K562 (cell line): ENCODE results near the gene EIF2AK3. TPM values are rescaled to one million over a fixed set of nuclear protein-coding genes. Genes with fewer than 3 reads are reported as not detected.

ENCODE experiments used
- BCL6 ChIP-seq: fragments of 250-450 bp; sonication (Bioruptor Pico); IDR thresholded peaks from 2 replicates; pipeline ENCODE4 v1.4.0; 2020
- CHCHD3 ChIP-seq: fragments of 250-450 bp; sonication (Bioruptor Pico); IDR thresholded peaks from 2 replicates; pipeline ENCODE4 v2.1.2; 2022; ENCODE audit warnings: mild to moderate bottlenecking
- DACH1 ChIP-seq: fragments of 450-650 bp; IDR thresholded peaks from 2 replicates; pipeline ENCODE4 v1.6.1; 2018; ENCODE audit not compliant: partially characterized antibody
- E2F6 ChIP-seq, 2 experiments: IDR thresholded peaks; 2 replicates each; pipeline ENCODE4 v1.6.1; 2011; ENCODE audit warnings: borderline replicate concordance in 1 of 2, control low read depth in 1 of 2, low read depth in 1 of 2, low read length in 1 of 2, mild to moderate bottlenecking in 1 of 2, mixed read lengths in 1 of 2, moderate library complexity in 1 of 2; ENCODE audit not compliant: insufficient read depth in 1 of 2, insufficient read length in 1 of 2, poor library complexity in 1 of 2, severe bottlenecking in 1 of 2; ENCODE audit errors: extremely low read depth in 1 of 2
- JUND ChIP-seq, 2 experiments: IDR thresholded peaks; 2 replicates in 1 of 2; 3 replicates in 1 of 2; pipeline ENCODE4 v1.6.1; 2011; ENCODE audit warnings: borderline replicate concordance in 2 of 2, low read depth in 2 of 2, low read length in 2 of 2, improper control_type of control experiment in 1 of 2, missing biosample characterization in 1 of 2, missing genetic modification characterization in 1 of 2, missing genetic modification reagents in 1 of 2
- KDM4B ChIP-seq, 2 experiments: fragments of 450-650 bp in 1 of 2; sonication (generic) in 1 of 2; IDR thresholded peaks; 2 replicates each; pipeline ENCODE4 v1.6.1; 2016 to 2017; ENCODE audit warnings: borderline replicate concordance in 2 of 2, antibody characterized with exemption in 1 of 2, low read depth in 1 of 2, mild to moderate bottlenecking in 1 of 2
- NR4A1 ChIP-seq, 2 experiments: fragments of 250-450 bp in 1 of 2; fragments of 450-650 bp in 1 of 2; sonication (Bioruptor Pico) in 1 of 2; IDR thresholded peaks; 2 replicates each; pipeline versions ENCODE4 v1.4.0 to v1.6.1; 2016 to 2020; ENCODE audit warnings: mild to moderate bottlenecking in 2 of 2, missing compliant biosample characterization in 1 of 2, missing genetic modification characterization in 1 of 2, moderate library complexity in 1 of 2
- OTX1 ChIP-seq: fragments of 450-650 bp; formaldehyde crosslinking; IDR thresholded peaks from 2 replicates; pipeline ENCODE4 v1.4.0; 2022; ENCODE audit warnings: mild to moderate bottlenecking
- PTTG1 ChIP-seq: fragments of 450-650 bp; IDR thresholded peaks from 2 replicates; pipeline ENCODE4 v1.6.1; 2016; ENCODE audit warnings: low read depth, mild to moderate bottlenecking, missing genetic modification characterization, missing compliant biosample characterization
- PYGO2 ChIP-seq: fragments of 450-650 bp; IDR thresholded peaks from 2 replicates; pipeline ENCODE4 v1.6.1; 2016; ENCODE audit warnings: mild to moderate bottlenecking, missing genetic modification characterization, moderate library complexity, missing compliant biosample characterization
- SMARCE1 ChIP-seq: fragments of 450-650 bp; IDR thresholded peaks from 2 replicates; pipeline ENCODE4 v1.7.1; 2016; ENCODE audit warnings: mild to moderate bottlenecking
- YY1 ChIP-seq, 3 experiments: IDR thresholded peaks; 2 replicates each; pipeline ENCODE4 v1.6.1; 2011; ENCODE audit warnings: low read length in 2 of 3, mild to moderate bottlenecking in 2 of 3, moderate library complexity in 2 of 3, borderline replicate concordance in 1 of 3, control low read depth in 1 of 3, low read depth in 1 of 3; ENCODE audit not compliant: insufficient read depth in 3 of 3, insufficient replicate concordance in 2 of 3, control insufficient read depth in 1 of 3, insufficient read length in 1 of 3; ENCODE audit errors: extremely low read depth in 1 of 3
- ZC3H8 ChIP-seq: fragments of 450-650 bp; IDR thresholded peaks from 2 replicates; pipeline ENCODE4 v1.6.1; 2017
- ZNF282 ChIP-seq: sonication (generic); formaldehyde crosslinking; IDR thresholded peaks from 2 replicates; pipeline ENCODE4 v1.8.1; 2023; ENCODE audit warnings: missing genetic modification reagents
- ZNF512 ChIP-seq: IDR thresholded peaks from 2 replicates; pipeline ENCODE4 v1.6.1; 2016; ENCODE audit warnings: missing genetic modification characterization, missing compliant biosample characterization
- polyA plus RNA-seq, 8 experiments: library from polyadenylated mRNA; depleted of rRNA in 4 of 8; stranded (reverse) in 5 of 8; unstranded in 3 of 8; fragments of >200 nt; fragmentation: Nextera tagmentation in 2 of 8; fragmentation: Illumina TruSeq in 1 of 8; extraction: Ambion mirVana in 2 of 8; extraction: Trizol in 1 of 8; gene quantifications; 2 replicates each; pipeline versions ENCODE4 v1.2.1 to v1.2.3, GENCODE V29; 2011 to 2014; ENCODE audit warnings: inconsistent platforms in 1 of 8, missing spikeins in 1 of 8
- total RNA-seq, 7 experiments: library from RNA; depleted of rRNA in 6 of 7; stranded (reverse); fragments of >200 nt in 6 of 7; fragmentation: Illumina TruSeq in 2 of 7; extraction: Trizol in 2 of 7; gene quantifications; 2 replicates each; pipeline versions ENCODE4 v1.2.1 to v1.2.3, GENCODE V29; 2011 to 2021; ENCODE audit warnings: low replicate concordance in 1 of 7
- TF ChIP-seq, protein P1 (sequence below): fragments of 450-650 bp; IDR thresholded peaks from 2 replicates; pipeline ENCODE4 v1.7.1; 2018; ENCODE audit warnings: mild to moderate bottlenecking, low read depth; ENCODE audit not compliant: partially characterized antibody
- TF ChIP-seq, protein P2 (sequence below): sonication (generic); formaldehyde crosslinking; IDR thresholded peaks from 2 replicates; pipeline ENCODE4 v1.5.0; 2020; ENCODE audit warnings: missing genetic modification reagents
- TF ChIP-seq, protein P3 (sequence below): conservative IDR thresholded peaks from 2 replicates; pipeline ENCODE4 v1.6.1; 2011; ENCODE audit warnings: low read depth, mild to moderate bottlenecking, low read length; ENCODE audit not compliant: control insufficient read depth

Gene EIF2AK3
- total and polyA plus RNA-seq, 9 of the 15 experiments (the other 6 are each of a cell fraction or from before 2014, with no cell fraction given): 1.7 to 11.6 (median 7.4) TPM

DNA sequence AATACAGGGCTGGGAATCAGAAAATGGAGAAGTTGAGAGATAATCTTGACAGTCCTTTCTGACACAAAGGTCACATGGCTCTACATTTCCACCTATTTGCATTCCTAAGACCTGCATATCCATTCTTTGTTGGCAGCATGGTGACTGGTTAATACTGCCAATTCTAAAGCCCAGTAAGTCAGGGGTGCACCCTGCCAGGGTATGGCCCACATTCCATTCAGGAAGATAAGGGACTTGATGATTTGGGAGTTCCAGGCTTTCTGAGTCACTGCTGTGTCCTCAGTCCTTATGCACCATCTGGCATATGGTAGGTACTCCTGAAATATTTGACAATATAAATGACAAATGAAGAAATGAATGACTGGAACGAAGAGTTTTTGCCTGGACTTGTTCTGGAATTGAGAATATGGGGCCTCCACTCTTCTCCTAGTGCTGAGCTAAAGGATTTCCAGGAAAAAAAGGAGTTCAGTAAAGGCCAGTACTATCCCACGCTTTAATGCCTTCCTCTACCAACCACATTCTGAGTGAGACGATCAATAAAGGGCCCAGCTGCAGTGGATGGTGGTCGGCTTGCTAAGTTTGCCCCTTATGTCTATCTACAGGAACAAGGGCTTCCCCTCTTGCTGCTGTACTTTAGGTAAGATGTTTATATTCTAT lies 31.7 kb upstream of the EIF2AK3 start (continued):
- no peak for TF ChIP-seq KDM4B (IDR thresholded peaks at IDR 0.05; ENCODE audit: borderline replicate concordance in 2 of 2, low read depth in 1 of 2)
- no peak for TF ChIP-seq NR4A1 (CRISPR knock-in tag; IDR thresholded peaks at IDR 0.05)
- TF ChIP-seq NR4A1 (tag; IDR thresholded peaks at IDR 0.05): peak; percentile 65; the same call in 1 of the 2 replicates
- TF ChIP-seq PTTG1 (tag): no peak
- TF ChIP-seq E2F6 (IDR thresholded peaks at IDR 0.05; ENCODE audit: borderline replicate concordance in 1 of 2, extremely low read depth in 1 of 2, insufficient read depth in 1 of 2, insufficient read length in 1 of 2, low read depth in 1 of 2, low read length in 1 of 2, poor library complexity in 1 of 2, severe bottlenecking in 1 of 2): no peak
- no peak for TF ChIP-seq ZNF282 (CRISPR knock-in tag)
- TF ChIP-seq ZNF512 (tag): no peak
- TF ChIP-seq, protein P1, sequence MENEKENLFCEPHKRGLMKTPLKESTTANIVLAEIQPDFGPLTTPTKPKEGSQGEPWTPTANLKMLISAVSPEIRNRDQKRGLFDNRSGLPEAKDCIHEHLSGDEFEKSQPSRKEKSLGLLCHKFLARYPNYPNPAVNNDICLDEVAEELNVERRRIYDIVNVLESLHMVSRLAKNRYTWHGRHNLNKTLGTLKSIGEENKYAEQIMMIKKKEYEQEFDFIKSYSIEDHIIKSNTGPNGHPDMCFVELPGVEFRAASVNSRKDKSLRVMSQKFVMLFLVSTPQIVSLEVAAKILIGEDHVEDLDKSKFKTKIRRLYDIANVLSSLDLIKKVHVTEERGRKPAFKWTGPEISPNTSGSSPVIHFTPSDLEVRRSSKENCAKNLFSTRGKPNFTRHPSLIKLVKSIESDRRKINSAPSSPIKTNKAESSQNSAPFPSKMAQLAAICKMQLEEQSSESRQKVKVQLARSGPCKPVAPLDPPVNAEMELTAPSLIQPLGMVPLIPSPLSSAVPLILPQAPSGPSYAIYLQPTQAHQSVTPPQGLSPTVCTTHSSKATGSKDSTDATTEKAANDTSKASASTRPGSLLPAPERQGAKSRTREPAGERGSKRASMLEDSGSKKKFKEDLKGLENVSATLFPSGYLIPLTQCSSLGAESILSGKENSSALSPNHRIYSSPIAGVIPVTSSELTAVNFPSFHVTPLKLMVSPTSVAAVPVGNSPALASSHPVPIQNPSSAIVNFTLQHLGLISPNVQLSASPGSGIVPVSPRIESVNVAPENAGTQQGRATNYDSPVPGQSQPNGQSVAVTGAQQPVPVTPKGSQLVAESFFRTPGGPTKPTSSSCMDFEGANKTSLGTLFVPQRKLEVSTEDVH: no peak
- TF ChIP-seq PYGO2 (tag): no peak
- no peak for TF ChIP-seq BCL6
- no peak for TF ChIP-seq ZC3H8
- TF ChIP-seq, protein P2, sequence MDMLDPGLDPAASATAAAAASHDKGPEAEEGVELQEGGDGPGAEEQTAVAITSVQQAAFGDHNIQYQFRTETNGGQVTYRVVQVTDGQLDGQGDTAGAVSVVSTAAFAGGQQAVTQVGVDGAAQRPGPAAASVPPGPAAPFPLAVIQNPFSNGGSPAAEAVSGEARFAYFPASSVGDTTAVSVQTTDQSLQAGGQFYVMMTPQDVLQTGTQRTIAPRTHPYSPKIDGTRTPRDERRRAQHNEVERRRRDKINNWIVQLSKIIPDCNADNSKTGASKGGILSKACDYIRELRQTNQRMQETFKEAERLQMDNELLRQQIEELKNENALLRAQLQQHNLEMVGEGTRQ: peak; percentile 19; the same call in 1 of the 2 replicates
- TF ChIP-seq JUND (IDR thresholded peaks at IDR 0.05; ENCODE audit: borderline replicate concordance, low read depth, low read length): no peak
- peak; percentile 13; the same call in 1 of the 3 replicates for TF ChIP-seq JUND (tag; IDR thresholded peaks at IDR 0.05; ENCODE audit: borderline replicate concordance, low read depth, low read length)
- TF ChIP-seq OTX1: no peak
- no peak for TF ChIP-seq YY1 (IDR thresholded peaks at IDR 0.05; ENCODE audit: borderline replicate concordance in 1 of 3, control insufficient read depth in 1 of 3, extremely low read depth in 1 of 3, insufficient read depth in 3 of 3, insufficient read length in 1 of 3, insufficient replicate concordance in 2 of 3, low read depth in 1 of 3, low read length in 2 of 3)
- TF ChIP-seq DACH1: no peak
- TF ChIP-seq, protein P3, sequence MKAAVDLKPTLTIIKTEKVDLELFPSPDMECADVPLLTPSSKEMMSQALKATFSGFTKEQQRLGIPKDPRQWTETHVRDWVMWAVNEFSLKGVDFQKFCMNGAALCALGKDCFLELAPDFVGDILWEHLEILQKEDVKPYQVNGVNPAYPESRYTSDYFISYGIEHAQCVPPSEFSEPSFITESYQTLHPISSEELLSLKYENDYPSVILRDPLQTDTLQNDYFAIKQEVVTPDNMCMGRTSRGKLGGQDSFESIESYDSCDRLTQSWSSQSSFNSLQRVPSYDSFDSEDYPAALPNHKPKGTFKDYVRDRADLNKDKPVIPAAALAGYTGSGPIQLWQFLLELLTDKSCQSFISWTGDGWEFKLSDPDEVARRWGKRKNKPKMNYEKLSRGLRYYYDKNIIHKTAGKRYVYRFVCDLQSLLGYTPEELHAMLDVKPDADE: no peak
- TF ChIP-seq CHCHD3 (CRISPR knock-in tag): no peak
- TF ChIP-seq SMARCE1: peak; percentile 8; the same call in 1 of the 2 replicates
